Measurements from ENCODE around the gene WDR33.
A peak's percentile ranks its signal among the peaks of the same experiment; 100 is the strongest.

GRCh38 chr2:127810619-127811396 lies at the start of gene WDR33:
- TF ChIP-seq, protein P1, sequence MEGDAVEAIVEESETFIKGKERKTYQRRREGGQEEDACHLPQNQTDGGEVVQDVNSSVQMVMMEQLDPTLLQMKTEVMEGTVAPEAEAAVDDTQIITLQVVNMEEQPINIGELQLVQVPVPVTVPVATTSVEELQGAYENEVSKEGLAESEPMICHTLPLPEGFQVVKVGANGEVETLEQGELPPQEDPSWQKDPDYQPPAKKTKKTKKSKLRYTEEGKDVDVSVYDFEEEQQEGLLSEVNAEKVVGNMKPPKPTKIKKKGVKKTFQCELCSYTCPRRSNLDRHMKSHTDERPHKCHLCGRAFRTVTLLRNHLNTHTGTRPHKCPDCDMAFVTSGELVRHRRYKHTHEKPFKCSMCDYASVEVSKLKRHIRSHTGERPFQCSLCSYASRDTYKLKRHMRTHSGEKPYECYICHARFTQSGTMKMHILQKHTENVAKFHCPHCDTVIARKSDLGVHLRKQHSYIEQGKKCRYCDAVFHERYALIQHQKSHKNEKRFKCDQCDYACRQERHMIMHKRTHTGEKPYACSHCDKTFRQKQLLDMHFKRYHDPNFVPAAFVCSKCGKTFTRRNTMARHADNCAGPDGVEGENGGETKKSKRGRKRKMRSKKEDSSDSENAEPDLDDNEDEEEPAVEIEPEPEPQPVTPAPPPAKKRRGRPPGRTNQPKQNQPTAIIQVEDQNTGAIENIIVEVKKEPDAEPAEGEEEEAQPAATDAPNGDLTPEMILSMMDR (IDR thresholded peaks at IDR 0.05) = peak in 4 of 6 experiments; percentile 24 to 47 (median 37)
- TF ChIP-seq POLR2AphosphoS5 (IDR thresholded peaks at IDR 0.05) (peak; percentile 90 to 91), POLR2A (IDR thresholded peaks at IDR 0.05) (peak in 3 of 4 donors; percentile 76 to 90 (median 81))
